Vagina (tissue), 2 donors: ENCODE data around the gene OR4F15. TPM values are rescaled to one million over a fixed set of nuclear protein-coding genes. Genes with fewer than 3 reads are reported as not detected.
"Not testable (repeated sequence)": the region's sequence is repeated elsewhere in the genome, so short reads cannot be mapped to it uniquely, and the experiment has no call there.

Source experiments
- DNase-seq, 2 donors: peaks; one replicate each; pipeline ENCODE4 v3.0.0-alpha.2; 2017; ENCODE audit errors: extremely low spot score in 2 of 2
- H3K27ac ChIP-seq: fragments of 200-600 bp; sonication (generic); one replicate; pipeline ENCODE4 v1.5.1; 2019
- H3K27me3 ChIP-seq: fragments of 200-600 bp; sonication (generic); one replicate; pipeline ENCODE4 v1.5.1; 2019
- H3K36me3 ChIP-seq, 2 donors: fragments of 200-600 bp; sonication (generic); one replicate each; pipeline ENCODE4 v1.5.1; 2017 to 2019
- H3K4me1 ChIP-seq: fragments of 200-600 bp; sonication (generic); one replicate; pipeline ENCODE4 v1.5.1; 2019
- H3K4me3 ChIP-seq, 2 donors: fragments of 200-600 bp; sonication (generic); 1 replicate in 1 of 2; 2 replicates in 1 of 2; pipeline ENCODE4 v1.5.1; 2016 to 2019
- H3K9me3 ChIP-seq: fragments of 200-600 bp; sonication (generic); one replicate; pipeline ENCODE4 v1.5.1; 2019
- POLR2A ChIP-seq, 2 donors: fragments of 450-650 bp; IDR thresholded peaks; one replicate each; pipeline ENCODE4 v1.6.1; 2017; ENCODE audit warnings: antibody characterized with exemption in 2 of 2, mild to moderate bottlenecking in 2 of 2, moderate library complexity in 2 of 2
- POLR2AphosphoS5 ChIP-seq, 2 donors: sonication (generic); formaldehyde crosslinking; IDR thresholded peaks; one replicate each; pipeline ENCODE4 v1.9.0; 2017; ENCODE audit warnings: antibody characterized with exemption in 2 of 2, mild to moderate bottlenecking in 2 of 2, low read depth in 1 of 2; ENCODE audit not compliant: insufficient read depth in 1 of 2
- intact Hi-C: fragments of 100-400 bp; cut with DNase I; formaldehyde crosslinking; loops from one replicate; pipeline ENCODE4 v1.15.1; 2023
- total RNA-seq: library from RNA; depleted of rRNA; stranded (reverse); fragments of >200 nt; gene quantifications from one replicate; pipeline ENCODE4 v1.2.3, GENCODE V29; 2016
- TF ChIP-seq, protein P1 (sequence below), 3 experiments: fragments of 450-650 bp in 2 of 3; fragments of 200-600 bp in 1 of 3; sonication (generic) in 1 of 3; IDR thresholded peaks; one replicate each; pipeline ENCODE4 v1.5.1; 2017 to 2019; ENCODE audit warnings: antibody characterized with exemption in 3 of 3, mild to moderate bottlenecking in 2 of 3, moderate library complexity in 2 of 3

OR4F15 gene, protein sequence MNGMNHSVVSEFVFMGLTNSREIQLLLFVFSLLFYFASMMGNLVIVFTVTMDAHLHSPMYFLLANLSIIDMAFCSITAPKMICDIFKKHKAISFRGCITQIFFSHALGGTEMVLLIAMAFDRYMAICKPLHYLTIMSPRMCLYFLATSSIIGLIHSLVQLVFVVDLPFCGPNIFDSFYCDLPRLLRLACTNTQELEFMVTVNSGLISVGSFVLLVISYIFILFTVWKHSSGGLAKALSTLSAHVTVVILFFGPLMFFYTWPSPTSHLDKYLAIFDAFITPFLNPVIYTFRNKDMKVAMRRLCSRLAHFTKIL
- total RNA-seq: not detected

DNA sequence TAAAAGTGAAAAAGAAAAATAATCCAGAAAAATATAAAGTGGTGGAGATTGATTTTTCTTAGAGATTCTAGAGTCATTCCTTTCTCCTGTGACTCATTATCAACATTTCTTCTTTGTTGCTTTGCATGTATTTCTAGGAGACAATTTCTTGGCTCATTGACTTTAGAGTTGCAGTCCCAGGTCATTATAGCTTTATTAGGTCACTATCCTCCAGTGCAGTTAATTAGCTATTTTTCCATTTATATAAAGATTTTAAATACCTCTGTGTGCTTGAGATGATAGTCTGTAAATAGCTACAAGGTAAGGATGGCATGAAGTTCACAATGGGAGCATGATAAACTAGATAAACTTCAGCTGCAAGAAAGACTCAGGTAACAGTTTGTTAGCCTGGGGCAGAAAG is at the start of gene OR4F15:
Gene OR4F15, plus strand, starts transcription at position 301 of the 400 bp plus-strand sequence. CDS start 5,985 bp downstream, outside the sequence.
- H3K36me3 ChIP-seq: no peaks in the 10 kb centered on the region
- intact Hi-C loops: no loop called here
- no peaks in the 10 kb centered on the region for H3K27me3 ChIP-seq
- no peak within 1 kb of the TSS for H3K27ac ChIP-seq
- H3K9me3 ChIP-seq: no peaks in the 10 kb centered on the region
- DNase-seq: no peak
- H3K4me3 ChIP-seq: no peak within 1 kb of the TSS
- no peaks in the 10 kb centered on the region for H3K4me1 ChIP-seq
- TF ChIP-seq POLR2AphosphoS5 (IDR thresholded peaks at IDR 0.05; ENCODE audit: insufficient read depth in 1 of 2, low read depth in 1 of 2) (no peak), POLR2A (IDR thresholded peaks at IDR 0.05) (no peak)
- TF ChIP-seq, protein P1, sequence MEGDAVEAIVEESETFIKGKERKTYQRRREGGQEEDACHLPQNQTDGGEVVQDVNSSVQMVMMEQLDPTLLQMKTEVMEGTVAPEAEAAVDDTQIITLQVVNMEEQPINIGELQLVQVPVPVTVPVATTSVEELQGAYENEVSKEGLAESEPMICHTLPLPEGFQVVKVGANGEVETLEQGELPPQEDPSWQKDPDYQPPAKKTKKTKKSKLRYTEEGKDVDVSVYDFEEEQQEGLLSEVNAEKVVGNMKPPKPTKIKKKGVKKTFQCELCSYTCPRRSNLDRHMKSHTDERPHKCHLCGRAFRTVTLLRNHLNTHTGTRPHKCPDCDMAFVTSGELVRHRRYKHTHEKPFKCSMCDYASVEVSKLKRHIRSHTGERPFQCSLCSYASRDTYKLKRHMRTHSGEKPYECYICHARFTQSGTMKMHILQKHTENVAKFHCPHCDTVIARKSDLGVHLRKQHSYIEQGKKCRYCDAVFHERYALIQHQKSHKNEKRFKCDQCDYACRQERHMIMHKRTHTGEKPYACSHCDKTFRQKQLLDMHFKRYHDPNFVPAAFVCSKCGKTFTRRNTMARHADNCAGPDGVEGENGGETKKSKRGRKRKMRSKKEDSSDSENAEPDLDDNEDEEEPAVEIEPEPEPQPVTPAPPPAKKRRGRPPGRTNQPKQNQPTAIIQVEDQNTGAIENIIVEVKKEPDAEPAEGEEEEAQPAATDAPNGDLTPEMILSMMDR (IDR thresholded peaks at IDR 0.05): no peak

DNA sequence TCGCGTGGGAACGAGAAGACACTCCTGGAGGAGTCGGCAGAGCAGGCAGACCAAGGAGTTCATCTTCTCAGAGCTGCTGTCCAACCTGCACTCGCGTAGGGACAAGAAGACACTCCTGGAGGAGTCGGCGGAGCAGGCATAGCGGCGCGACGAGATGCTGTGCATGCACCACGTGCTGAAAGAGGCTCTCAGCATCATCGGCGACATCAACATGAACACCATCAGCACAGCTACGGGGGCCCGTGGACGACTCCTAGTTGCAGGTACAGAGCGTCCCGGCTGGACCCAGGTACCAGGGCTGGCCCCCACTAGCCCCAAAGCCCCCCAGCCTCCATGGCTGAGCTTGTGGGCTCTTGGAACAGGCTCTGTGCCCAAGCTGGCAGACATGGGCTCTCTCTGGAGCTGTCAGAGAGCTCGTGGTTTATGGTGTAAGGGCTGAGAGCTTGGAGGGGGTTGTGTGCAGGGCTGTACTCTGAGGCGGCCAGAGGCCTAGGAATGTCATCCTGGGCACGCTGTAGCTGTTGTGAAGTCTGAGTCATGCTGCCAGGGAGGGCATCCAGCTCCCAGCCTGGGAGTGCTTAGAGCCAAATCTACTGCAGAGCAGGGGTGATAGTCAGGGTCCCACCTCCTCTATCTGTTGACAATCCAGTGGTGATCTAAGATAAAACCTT is 47.2 kb upstream of the OR4F15 start:
- intact Hi-C loops, DNase-seq, H3K9me3 ChIP-seq, H3K4me3 ChIP-seq, H3K27me3 ChIP-seq, H3K36me3 ChIP-seq, H3K4me1 ChIP-seq, H3K27ac ChIP-seq: not testable (repeated sequence)

DNA sequence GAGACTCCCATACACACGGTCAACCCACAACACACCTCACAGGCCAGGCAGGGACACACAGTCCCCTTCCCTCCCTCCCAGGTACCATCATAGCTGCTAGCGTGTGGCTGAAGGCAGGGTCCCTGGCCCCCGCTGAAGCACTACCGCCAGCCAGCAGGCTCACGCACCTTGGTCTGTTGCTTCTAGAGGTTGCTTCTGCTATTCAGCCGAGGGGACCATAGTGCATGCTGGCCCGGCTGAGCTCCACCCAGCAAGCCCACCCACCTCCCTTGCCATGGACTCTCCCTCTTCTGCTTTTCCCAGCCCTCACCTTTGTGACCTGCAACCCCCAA is 46.7 kb upstream of the OR4F15 start:
- H3K27me3 ChIP-seq, DNase-seq, intact Hi-C loops, H3K36me3 ChIP-seq, H3K4me3 ChIP-seq, H3K9me3 ChIP-seq, H3K27ac ChIP-seq, H3K4me1 ChIP-seq: not testable (repeated sequence)

DNA sequence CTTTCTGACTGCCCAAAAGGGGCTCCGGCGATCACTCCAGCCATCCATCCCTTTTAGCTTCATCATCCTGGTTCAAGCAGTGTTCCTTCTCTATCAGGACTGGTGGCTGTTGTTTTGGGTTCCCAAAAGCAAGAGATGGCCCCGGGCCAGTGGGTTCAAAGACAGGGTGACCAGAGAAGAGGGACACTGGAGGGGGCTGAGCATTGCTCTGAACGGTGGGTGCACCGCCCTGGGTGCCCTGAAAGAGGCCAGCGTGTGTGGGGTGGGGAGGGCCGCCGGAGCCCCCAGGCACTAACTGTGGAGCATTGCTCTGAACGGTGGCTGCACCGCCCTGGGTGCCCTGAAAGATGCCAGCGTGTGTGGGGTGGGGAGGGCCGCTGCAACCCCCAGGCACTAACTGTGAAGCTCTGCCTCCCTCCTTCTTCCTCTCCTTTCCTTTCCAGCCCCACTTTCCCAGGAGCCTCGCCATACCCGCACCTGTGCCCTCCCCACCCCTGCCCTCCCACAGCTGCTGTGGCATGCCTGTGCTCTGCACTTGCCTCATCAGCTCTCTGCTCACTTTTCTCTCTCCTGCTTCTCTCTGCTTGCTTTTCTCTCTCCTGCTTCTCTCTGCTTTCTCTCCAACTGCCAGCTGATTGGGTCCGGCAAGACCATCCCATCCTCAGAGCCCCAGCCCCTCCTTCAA is 46.1 kb upstream of the OR4F15 start:
- H3K36me3 ChIP-seq: no peaks in the 10 kb centered on the region
- no peak for DNase-seq
- TF ChIP-seq, protein P1 (IDR thresholded peaks at IDR 0.05): no peak
- no peak for TF ChIP-seq POLR2AphosphoS5 (IDR thresholded peaks at IDR 0.05; ENCODE audit: insufficient read depth in 1 of 2, low read depth in 1 of 2)
- TF ChIP-seq POLR2A (IDR thresholded peaks at IDR 0.05): no peak
- no peak overlapping the region for H3K27ac ChIP-seq
- no peaks in the 10 kb centered on the region for H3K27me3 ChIP-seq
- H3K9me3 ChIP-seq: no peaks in the 10 kb centered on the region
- H3K4me3 ChIP-seq: no peak overlapping the region
- intact Hi-C loops: no loop called here
- H3K4me1 ChIP-seq: no peaks in the 10 kb centered on the region

DNA sequence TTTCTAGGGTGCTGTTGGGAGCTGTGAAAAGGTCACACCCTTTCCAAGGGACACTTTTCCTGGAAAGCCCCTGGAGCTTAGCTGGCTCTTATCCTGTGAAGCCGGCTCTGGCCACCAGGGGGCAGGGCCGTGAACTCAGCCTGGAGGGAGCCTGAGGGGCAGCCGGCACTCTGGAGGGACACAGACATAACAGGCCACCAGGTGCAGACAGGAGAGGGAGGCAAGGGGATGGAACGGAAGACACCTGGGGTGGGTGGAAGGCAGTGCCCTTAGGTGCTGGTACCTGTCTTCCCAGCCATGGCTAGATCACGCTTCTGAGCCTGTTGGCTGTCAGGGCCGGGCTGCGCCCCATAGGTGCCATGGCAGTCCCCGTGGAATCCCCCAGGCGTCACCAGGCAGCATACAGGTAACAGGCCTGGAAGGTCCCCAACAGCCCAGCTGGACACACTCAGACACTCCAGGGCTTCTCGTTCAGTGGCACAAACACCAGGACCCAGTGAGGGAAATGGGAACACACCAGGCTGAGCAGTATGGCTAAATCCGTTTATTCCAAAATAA is 44.8 kb upstream of the OR4F15 start:
- H3K4me3 ChIP-seq, intact Hi-C loops, H3K9me3 ChIP-seq, H3K27me3 ChIP-seq, H3K4me1 ChIP-seq, H3K36me3 ChIP-seq, DNase-seq, H3K27ac ChIP-seq: not testable (repeated sequence)

DNA sequence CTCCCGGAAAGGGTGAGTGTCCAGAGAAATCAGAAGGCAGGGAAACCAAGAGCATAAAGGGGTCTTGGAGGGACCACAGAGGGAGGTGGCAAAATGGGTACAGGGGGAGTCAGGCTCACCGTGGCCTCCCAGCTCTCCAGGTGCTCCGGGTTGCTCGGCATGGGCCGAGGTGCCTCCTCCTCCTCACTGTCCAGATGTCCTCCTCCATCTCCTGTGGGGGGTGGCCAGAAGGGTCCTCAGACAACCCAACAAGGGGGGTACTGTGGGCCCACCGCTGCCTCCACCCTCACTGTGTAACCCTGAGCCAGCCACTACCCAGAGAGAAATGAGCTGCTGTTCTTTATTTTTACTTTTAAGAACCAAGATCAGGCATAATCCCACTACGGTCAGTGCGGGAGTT is 39.1 kb upstream of the OR4F15 start:
- Histone ChIP-seq H3K4me1 (no peaks in the 10 kb centered on the region), H3K9me3 (no peaks in the 10 kb centered on the region), H3K27me3 (no peaks in the 10 kb centered on the region), H3K36me3 (no peaks in the 10 kb centered on the region), H3K27ac (no peak overlapping the region), H3K4me3 (no peak overlapping the region)
- intact Hi-C loops: no loop called here
- TF ChIP-seq, protein P1 (IDR thresholded peaks at IDR 0.05): no peak
- no peak for TF ChIP-seq POLR2A (IDR thresholded peaks at IDR 0.05)
- TF ChIP-seq POLR2AphosphoS5 (IDR thresholded peaks at IDR 0.05; ENCODE audit: insufficient read depth in 1 of 2, low read depth in 1 of 2): no peak
- no peak for DNase-seq
